HuH-7.5 (cell line): Measurements from ENCODE around the gene TP73.

ENCODE experiments used
- DNase-seq: peaks from one replicate; pipeline ENCODE4 v3.0.0; 2011; ENCODE audit warnings: low spot score

The TP73 gene

GRCh38 chr1:3634059-3634800 lies 18.1 kb upstream of the TP73 start:
- DNase-seq, result no peak

GRCh38 chr1:3636080-3636479 lies 16.2 kb upstream of the TP73 start:
- DNase-seq, result no peak

GRCh38 chr1:3636531-3636930 lies 15.8 kb upstream of the TP73 start:
- no peak for DNase-seq

GRCh38 chr1:3638027-3638426 lies 14.3 kb upstream of the TP73 start:
- no peak for DNase-seq

GRCh38 chr1:3638676-3639075 lies 13.6 kb upstream of the TP73 start:
- DNase-seq, result no peak

- DNase-seq, result no peak
Measured at GRCh38 chr1:3639397-3639911, 12.9 kb upstream of the TP73 start.

- no peak for DNase-seq
Measured at GRCh38 chr1:3640121-3640837, 12.0 kb upstream of the TP73 start.

- no peak for DNase-seq
Measured at GRCh38 chr1:3641046-3641760, 11.1 kb upstream of the TP73 start.

GRCh38 chr1:3641816-3642215 lies 10.5 kb upstream of the TP73 start:
- DNase-seq, result no peak

GRCh38 chr1:3642919-3643675 lies 9.2 kb upstream of the TP73 start:
- no peak for DNase-seq

- no peak for DNase-seq
Measured at GRCh38 chr1:3644273-3644672, 8.0 kb upstream of the TP73 start.

- DNase-seq, result no peak
Measured at GRCh38 chr1:3645247-3645646, 7.1 kb upstream of the TP73 start.

GRCh38 chr1:3645666-3646355 lies 6.5 kb upstream of the TP73 start:
- DNase-seq, result no peak

GRCh38 chr1:3646596-3646995 lies 5.7 kb upstream of the TP73 start:
- no peak for DNase-seq

GRCh38 chr1:3649342-3650247 lies 2.7 kb upstream of the TP73 start, which contains the start of gene WRAP73:
WRAP73 (minus strand) TSS chr1:3650103; CDS start chr1:3649999, 104 bp downstream.
- DNase-seq, result peak; percentile 97

GRCh38 chr1:3650248-3651025 lies 1.9 kb upstream of the TP73 start:
- DNase-seq, result no peak

- DNase-seq, result no peak
Measured at GRCh38 chr1:3651026-3651929, 1.0 kb upstream of the TP73 start.

GRCh38 chr1:3652548-3653285 lies 401 bp downstream of the TP73 start:
- peak; percentile 60 for DNase-seq
